NB4 (cell line): ENCODE data around the gene ZSCAN1.

Experiments
- DNase-seq: peaks from one replicate; pipeline ENCODE4 v3.0.0; 2010; ENCODE audit warnings: low read depth
- H3K4me3 ChIP-seq: one replicate; pipeline ENCODE4 v1.5.1; 2011; ENCODE audit warnings: mild to moderate bottlenecking, low read depth, low read length, moderate library complexity
- CTCF ChIP-seq: IDR thresholded peaks from one replicate; pipeline ENCODE4 v1.5.1; 2012; ENCODE audit warnings: low read depth, low read length
- MAX ChIP-seq: IDR thresholded peaks from 2 replicates; pipeline ENCODE4 v1.6.1; 2011; ENCODE audit warnings: low read depth, low read length
- MYC ChIP-seq: IDR thresholded peaks from 2 replicates; pipeline ENCODE4 v1.6.1; 2011; ENCODE audit warnings: low read depth, low read length
- POLR2A ChIP-seq: IDR thresholded peaks from 2 replicates; pipeline ENCODE4 v1.6.1; 2011; ENCODE audit warnings: mild to moderate bottlenecking; ENCODE audit not compliant: insufficient read length; ENCODE audit errors: extremely low read depth

The ZSCAN1 gene

GRCh38 chr19:58096884-58097283 lies 63.1 kb downstream of the ZSCAN1 start:
- no peak overlapping the region for H3K4me3 ChIP-seq
- TF ChIP-seq MYC (no peak), POLR2A (no peak), CTCF (no peak), MAX (no peak)
- DNase-seq = no peak

- no peak for DNase-seq
- H3K4me3 ChIP-seq = no peak overlapping the region
- TF ChIP-seq MAX (no peak), MYC (no peak), CTCF (no peak), POLR2A (no peak)
These were observed 63.5 kb downstream of the ZSCAN1 start for GRCh38 chr19:58097349-58097748.

GRCh38 chr19:58097781-58098681 lies 64.2 kb downstream of the ZSCAN1 start, which contains the start of gene ZSCAN18:
Gene ZSCAN18, minus strand, starts transcription at chr19:58098231. Its CDS starts 7,964 bp downstream, at chr19:58090267.
- DNase-seq = peak; percentile 89
- H3K4me3 ChIP-seq = peak within 1 kb of the TSS; percentile 68
- TF ChIP-seq CTCF (no peak), MYC (no peak), MAX (no peak), POLR2A (no peak)

GRCh38 chr19:58098682-58098998 lies 64.8 kb downstream of the ZSCAN1 start:
- peak overlapping the region; percentile 55 for H3K4me3 ChIP-seq

More at GRCh38 chr19:58098682-58098998, 64.8 kb downstream of the ZSCAN1 start:
- DNase-seq = no peak
- TF ChIP-seq POLR2A (no peak), MAX (no peak), CTCF (no peak), MYC (no peak)
